Large intestine (tissue), 12 donors: ENCODE results near the gene GOLGA8H. TPM values are rescaled to one million over a fixed set of nuclear protein-coding genes. Genes with fewer than 3 reads are reported as not detected.
"Not testable (repeated sequence)": the region's sequence is repeated elsewhere in the genome, so short reads cannot be mapped to it uniquely, and the experiment has no call there.

Source experiments
- DNase-seq, 2 donors: peaks; one replicate each; pipeline versions ENCODE4 v3.0.0 to v3.0.0-alpha.2; 2013
- H3K27ac ChIP-seq: one replicate; pipeline ENCODE4 v1.5.1; 2013; ENCODE audit warnings: low read length
- H3K27me3 ChIP-seq: 2 replicates; pipeline ENCODE4 v1.6.1; 2013; ENCODE audit warnings: low read length; ENCODE audit not compliant: control insufficient read depth, insufficient read depth
- H3K36me3 ChIP-seq: 2 replicates; pipeline ENCODE4 v1.6.1; 2013; ENCODE audit warnings: low read length; ENCODE audit not compliant: control insufficient read depth, insufficient read depth
- H3K4me1 ChIP-seq: one replicate; pipeline ENCODE4 v1.6.1; 2013; ENCODE audit warnings: low read length; ENCODE audit not compliant: control insufficient read depth, insufficient read depth
- H3K4me3 ChIP-seq: one replicate; pipeline ENCODE4 v1.5.1; 2013; ENCODE audit warnings: low read length
- H3K9me3 ChIP-seq: one replicate; pipeline ENCODE4 v1.6.1; 2013; ENCODE audit warnings: mild to moderate bottlenecking, low read depth, low read length, moderate library complexity; ENCODE audit not compliant: control insufficient read depth
- WGBS: methylation state at CpG from one replicate; pipeline ENCODE4 v1.1.5; 2013; ENCODE audit warnings: low lambda C conversion rate; ENCODE audit not compliant: insufficient coverage; 5-methylcytosine and 5-hydroxymethylcytosine counted together
- long read RNA-seq, 11 donors: transcript quantifications; one replicate each; lab custom pipeline, GENCODE V29; 2026
- polyA plus RNA-seq: library from polyadenylated mRNA; unstranded; fragments of 120-200 nt; gene quantifications from one replicate; pipeline ENCODE4 v1.2.1, GENCODE V29; 2013

GOLGA8H gene
- polyA plus RNA-seq: 0.28 TPM
- long read RNA-seq, donor 1: 0 reads
- long read RNA-seq, donor 2: 0 reads
- long read RNA-seq, donor 3: 0 reads
- long read RNA-seq, donor 4: 0 reads
- long read RNA-seq, donor 5: 0 reads
- long read RNA-seq, donor 6: 0 reads
- long read RNA-seq, donor 7: 0 reads
- long read RNA-seq, donor 8: 0 reads
- long read RNA-seq, donor 9: 0 reads
- long read RNA-seq, donor 10: 0 reads
- long read RNA-seq, donor 11: 0 reads

DNA sequence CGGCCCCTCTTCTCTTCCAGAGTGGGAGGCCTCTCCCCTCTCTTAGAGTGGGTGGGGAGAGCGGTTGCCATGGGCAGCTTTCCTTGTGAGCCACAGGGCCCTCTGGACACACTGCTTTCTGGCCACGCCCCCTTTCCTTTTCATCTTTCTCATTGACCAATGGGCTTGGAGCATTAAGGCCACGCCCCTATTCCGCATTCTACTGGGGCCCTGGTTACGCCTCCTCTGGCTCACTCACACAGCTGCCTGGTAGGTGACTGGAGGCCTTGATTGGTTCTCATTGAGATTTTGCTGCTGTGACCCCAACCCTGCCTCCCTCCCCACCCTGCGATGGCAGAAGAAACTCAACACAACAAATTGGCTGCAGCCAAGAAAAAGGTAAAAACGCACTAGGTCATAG lies at the start of gene GOLGA8H:
GOLGA8H (plus strand) TSS at position 233 of the 400 bp plus-strand sequence; CDS start at position 331, 98 bp downstream.
- not testable (repeated sequence) for H3K4me1 ChIP-seq, H3K27me3 ChIP-seq, H3K9me3 ChIP-seq, H3K4me3 ChIP-seq, H3K36me3 ChIP-seq, H3K27ac ChIP-seq, DNase-seq
- no CpG with 5 or more reads among the region's 8 CpGs for WGBS

DNA sequence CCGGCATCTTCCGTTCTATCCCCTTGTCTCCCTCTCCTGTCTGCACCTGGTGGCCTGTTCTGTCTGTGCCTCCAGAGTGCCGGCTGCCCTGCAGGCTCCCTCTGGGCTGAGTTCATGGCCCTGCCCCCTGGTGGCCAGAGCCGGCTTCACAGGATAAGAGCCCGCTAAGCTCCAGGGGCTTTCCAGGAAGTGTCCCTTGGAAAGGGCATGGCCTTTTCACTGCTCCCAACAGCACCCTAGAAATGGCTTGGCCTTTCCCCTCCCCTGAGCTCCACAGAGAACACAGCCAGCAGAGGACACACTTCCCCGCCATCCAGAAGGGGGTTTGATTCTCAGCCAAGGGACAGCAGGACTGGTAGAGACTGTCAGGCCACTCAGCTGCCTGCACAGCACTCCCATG lies 36.9 kb upstream of the GOLGA8H start:
- not testable (repeated sequence) for H3K36me3 ChIP-seq, H3K4me1 ChIP-seq, H3K27ac ChIP-seq, H3K9me3 ChIP-seq, H3K4me3 ChIP-seq, DNase-seq, H3K27me3 ChIP-seq
- no CpG with 5 or more reads among the region's 6 CpGs for WGBS

DNA sequence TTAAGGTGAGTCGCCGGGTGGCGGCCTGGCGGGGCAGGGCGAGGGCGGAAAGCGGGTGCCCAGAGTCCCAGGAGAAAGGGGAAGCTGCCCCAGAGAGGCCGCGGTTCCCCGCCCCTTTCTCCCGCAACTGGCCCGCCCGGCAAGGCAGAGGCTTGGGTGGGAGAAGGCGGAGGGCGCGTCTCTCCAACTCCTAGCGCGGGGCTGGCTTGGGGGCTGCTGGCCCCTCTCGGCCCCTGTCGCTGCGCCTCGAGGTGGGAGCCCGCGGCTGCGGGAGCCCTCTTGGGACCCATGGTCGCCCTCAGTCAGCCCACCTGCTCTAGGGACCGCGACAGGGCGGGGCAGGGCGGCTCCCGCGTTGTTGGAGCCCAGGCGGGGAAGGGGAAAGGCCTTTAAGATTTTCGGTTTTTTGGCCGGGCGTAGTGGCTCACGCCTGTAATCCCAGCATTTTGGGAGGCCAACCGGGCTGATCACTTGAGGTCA lies 30.8 kb upstream of the GOLGA8H start:
- not testable (repeated sequence) for DNase-seq, H3K27me3 ChIP-seq, H3K9me3 ChIP-seq, H3K4me1 ChIP-seq, H3K36me3 ChIP-seq, H3K4me3 ChIP-seq, H3K27ac ChIP-seq
- WGBS: no CpG with 5 or more reads among the region's 38 CpGs

DNA sequence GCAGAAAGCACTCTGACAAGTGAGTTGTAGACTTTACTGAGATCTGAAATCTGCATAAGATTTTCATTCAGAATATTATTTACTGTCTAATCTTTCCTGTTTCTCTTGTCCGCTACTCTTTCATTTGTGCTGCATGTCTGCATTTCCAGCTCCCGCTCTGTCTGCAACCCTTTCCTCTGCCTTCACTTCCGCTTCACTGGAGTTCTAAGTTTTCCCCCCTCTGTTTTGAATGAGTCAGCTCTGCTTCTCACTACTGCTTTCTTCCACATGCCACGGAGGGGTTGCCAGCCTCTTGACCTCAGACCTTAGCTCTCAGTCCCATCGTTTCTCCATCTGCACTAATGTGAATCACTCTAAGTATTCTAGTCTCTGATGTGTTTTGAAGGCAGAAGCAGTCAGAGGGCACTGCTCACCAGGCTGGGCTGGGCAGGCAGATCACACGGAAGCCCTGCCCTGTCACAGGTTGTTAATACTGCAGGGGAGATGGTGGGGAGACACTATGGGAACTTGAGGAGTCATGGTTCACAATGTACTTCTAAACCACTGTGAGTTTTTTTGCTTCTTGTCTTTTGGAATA lies 24.3 kb upstream of the GOLGA8H start:
- not testable (repeated sequence) for H3K36me3 ChIP-seq, H3K4me1 ChIP-seq, DNase-seq, H3K4me3 ChIP-seq, H3K27me3 ChIP-seq, H3K27ac ChIP-seq, H3K9me3 ChIP-seq
- no CpG with 5 or more reads among the region's 6 CpGs for WGBS

GRCh38 chr15:30580716-30581115 lies 23.1 kb upstream of the GOLGA8H start:
- WGBS: no CpG with 5 or more reads among the region's 4 CpGs
- H3K4me1 ChIP-seq, H3K27me3 ChIP-seq, DNase-seq, H3K27ac ChIP-seq, H3K4me3 ChIP-seq, H3K36me3 ChIP-seq, H3K9me3 ChIP-seq: not testable (repeated sequence)

- not testable (repeated sequence) for H3K27ac ChIP-seq, H3K4me3 ChIP-seq, DNase-seq, H3K4me1 ChIP-seq, H3K9me3 ChIP-seq, H3K27me3 ChIP-seq, H3K36me3 ChIP-seq
- WGBS: no CpG with 5 or more reads among the region's 2 CpGs
Measured at GRCh38 chr15:30598953-30599352, 4.9 kb upstream of the GOLGA8H start.

- not testable (repeated sequence) for DNase-seq, H3K9me3 ChIP-seq
Measured at GRCh38 chr15:30612271-30612670, 8.4 kb downstream of the GOLGA8H start.

DNA sequence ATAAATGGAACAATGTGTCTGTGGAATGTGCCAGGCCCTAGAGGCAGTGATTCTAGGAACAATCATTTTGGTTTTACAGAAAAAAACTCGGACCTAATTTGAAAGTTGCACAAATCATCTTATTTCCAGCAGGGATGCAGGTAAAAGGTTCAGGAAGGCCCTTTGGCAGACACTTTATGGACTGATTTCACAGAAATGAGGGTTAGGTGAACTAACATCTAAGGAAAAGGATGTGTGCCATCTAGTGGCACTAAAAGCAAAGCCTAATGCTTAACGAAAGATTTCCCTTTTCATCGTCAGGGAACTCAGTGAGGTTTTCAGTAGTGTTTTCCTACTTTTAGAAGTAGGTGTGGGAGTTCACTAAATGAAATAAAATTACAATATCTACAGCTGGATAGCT lies 17.5 kb downstream of the GOLGA8H start:
- H3K36me3 ChIP-seq, H3K9me3 ChIP-seq, H3K27ac ChIP-seq, H3K4me3 ChIP-seq, H3K4me1 ChIP-seq, H3K27me3 ChIP-seq: not testable (repeated sequence)
- WGBS: no CpG with 5 or more reads among the region's 3 CpGs
- peak in 1 of 2 donors; percentile 1 for DNase-seq

More at GRCh38 chr15:30612271-30612670, 8.4 kb downstream of the GOLGA8H start:
- not testable (repeated sequence) for H3K4me3 ChIP-seq, H3K27ac ChIP-seq, H3K36me3 ChIP-seq, H3K27me3 ChIP-seq, H3K4me1 ChIP-seq
- no CpG with 5 or more reads among the region's 6 CpGs for WGBS

DNA sequence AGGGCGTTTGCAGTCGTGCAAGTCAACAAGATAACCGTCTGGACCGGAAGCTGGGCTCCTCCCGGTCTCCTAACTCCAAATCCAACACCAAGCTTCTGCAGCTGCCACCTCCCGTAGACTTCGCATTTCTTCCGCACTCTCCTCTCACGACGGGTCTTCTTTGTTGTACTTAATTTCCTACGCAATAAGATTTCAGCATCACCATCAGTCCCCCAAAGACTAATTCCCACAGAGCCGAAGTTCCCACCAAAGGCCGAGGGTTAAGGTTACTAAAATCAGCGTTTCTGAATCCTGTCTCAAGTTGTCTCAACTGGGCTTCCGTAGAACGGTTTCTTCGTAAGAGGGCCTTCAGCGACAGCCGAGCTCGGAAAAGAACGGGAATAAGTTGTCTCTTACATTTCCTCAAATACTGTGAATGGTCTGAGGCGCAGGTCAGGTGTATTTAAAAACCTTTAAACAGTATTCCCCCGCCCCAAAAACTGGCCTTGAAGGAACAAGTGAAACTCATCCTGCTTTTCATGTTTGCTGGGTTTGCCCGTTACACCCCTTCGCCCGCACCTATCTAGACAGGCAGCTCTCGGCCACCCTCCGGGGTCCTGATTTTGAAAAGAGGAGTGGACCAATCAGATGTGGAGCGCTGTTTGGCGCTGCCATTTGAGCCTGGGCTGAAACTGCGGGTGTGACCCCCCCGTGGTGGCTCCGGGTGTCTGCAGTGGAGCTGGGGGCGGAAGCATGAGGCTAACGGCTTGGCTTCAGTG lies 21.8 kb downstream of the GOLGA8H start, which contains the start of gene ARHGAP11B:
ARHGAP11B (plus strand) TSS at position 693 of the 758 bp plus-strand sequence.
- H3K4me1 ChIP-seq, H3K36me3 ChIP-seq, H3K27me3 ChIP-seq, H3K9me3 ChIP-seq: not testable (repeated sequence)
- DNase-seq: peak; percentile 92 to 98
- peak within 1 kb of the TSS; percentile 69 for H3K4me3 ChIP-seq
- WGBS: 0% methylated on average over 1 of the region's 35 CpGs
- peak within 1 kb of the TSS; percentile 84 for H3K27ac ChIP-seq

DNA sequence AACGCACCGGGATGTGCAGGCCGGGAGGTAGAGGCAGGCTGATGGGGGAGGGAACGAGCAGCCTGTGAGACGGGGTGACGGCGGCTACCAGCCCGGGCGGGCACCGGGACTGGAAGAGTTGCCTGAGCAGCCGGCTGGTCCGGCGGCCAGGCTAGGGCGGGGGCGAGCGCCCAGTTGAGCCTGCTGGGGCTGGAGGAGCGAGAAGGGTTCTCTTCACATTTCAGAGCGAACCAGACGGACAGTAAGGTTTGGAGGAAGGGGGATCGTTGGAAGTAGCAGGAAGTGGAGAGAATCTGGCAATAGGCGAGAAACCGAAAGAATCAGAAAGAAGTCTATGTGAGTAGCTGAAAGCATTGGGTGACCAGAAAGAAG lies 22.4 kb downstream of the GOLGA8H start:
- not testable (repeated sequence) for H3K36me3 ChIP-seq, H3K27me3 ChIP-seq, H3K4me1 ChIP-seq, H3K9me3 ChIP-seq
- Histone ChIP-seq H3K27ac (peak overlapping the region; percentile 84), H3K4me3 (peak overlapping the region; percentile 69)
- peak in 1 of 2 donors; percentile 49 for DNase-seq
- WGBS: no CpG with 5 or more reads among the region's 22 CpGs
